GM12874 (cell line): ENCODE results near the gene MAGEA6.
"Not testable (repeated sequence)": the region's sequence is repeated elsewhere in the genome, so short reads cannot be mapped to it uniquely, and the experiment has no call there.

Experiments used
- CTCF ChIP-seq: IDR thresholded peaks from 2 replicates; pipeline ENCODE4 v1.5.1; 2011; ENCODE audit warnings: low read depth, mild to moderate bottlenecking, control low read depth, low read length, moderate library complexity; ENCODE audit not compliant: insufficient read depth

MAGEA6 gene

GRCh38 chrX:152769549-152770289 lies at the start of gene MAGEA6:
Gene MAGEA6, minus strand, starts transcription at chrX:152769689. Its CDS starts 2,039 bp downstream, at chrX:152767650.
- not testable (repeated sequence) for TF ChIP-seq CTCF

- TF ChIP-seq CTCF = no peak
Measured at GRCh38 chrX:152819266-152819665, 49.8 kb upstream of the MAGEA6 start.

- no peak for TF ChIP-seq CTCF
Measured at GRCh38 chrX:152818356-152818755, 48.9 kb upstream of the MAGEA6 start.

GRCh38 chrX:152817078-152817764 lies 47.7 kb upstream of the MAGEA6 start:
- TF ChIP-seq CTCF = no peak

GRCh38 chrX:152814048-152814447 lies 44.6 kb upstream of the MAGEA6 start:
- no peak for TF ChIP-seq CTCF

- TF ChIP-seq CTCF = no peak
Measured at GRCh38 chrX:152813206-152813605, 43.7 kb upstream of the MAGEA6 start.

GRCh38 chrX:152810403-152810802 lies 40.9 kb upstream of the MAGEA6 start:
- TF ChIP-seq CTCF = no peak
